Neural cell (in vitro differentiated cells): ENCODE measurements around the gene SLC24A1.

ENCODE experiments used
- CTCF ChIP-seq: fragments of 450-650 bp; IDR thresholded peaks from 2 replicates; pipeline ENCODE4 v1.5.1; 2014; ENCODE audit warnings: antibody characterized with exemption, mild to moderate bottlenecking, moderate library complexity; ENCODE audit not compliant: poor library complexity, severe bottlenecking
- EP300 ChIP-seq: fragments of 450-650 bp; conservative IDR thresholded peaks from 2 replicates; pipeline ENCODE4 v1.6.1; 2014; ENCODE audit warnings: antibody characterized with exemption, mild to moderate bottlenecking, moderate library complexity; ENCODE audit not compliant: poor library complexity, severe bottlenecking
- EZH2 ChIP-seq: fragments of 200-600, 300-800 bp; shearing (Covaris generic), sonication (generic); IDR thresholded peaks from 2 replicates; pipeline ENCODE4 v1.6.1; 2014; ENCODE audit warnings: antibody characterized with exemption, low read length, borderline replicate concordance, mild to moderate bottlenecking; ENCODE audit not compliant: insufficient read depth, poor library complexity, severe bottlenecking
- POLR2AphosphoS5 ChIP-seq: IDR thresholded peaks from 2 replicates; pipeline ENCODE4 v1.6.1; 2012
- RAD21 ChIP-seq: fragments of 450-650 bp; conservative IDR thresholded peaks from 2 replicates; pipeline ENCODE4 v1.6.1; 2014; ENCODE audit warnings: antibody characterized with exemption, mild to moderate bottlenecking, moderate library complexity
- TAF1 ChIP-seq: IDR thresholded peaks from 2 replicates; pipeline ENCODE4 v1.6.1; 2012; ENCODE audit warnings: low read depth

GRCh38 chr15:65631503-65631902 lies 9.8 kb downstream of the SLC24A1 start:
- TF ChIP-seq RAD21, result no peak
- no peak for TF ChIP-seq POLR2AphosphoS5
- TF ChIP-seq EZH2, result no peak
- no peak for TF ChIP-seq CTCF
- no peak for TF ChIP-seq TAF1
- no peak for TF ChIP-seq EP300
